HL-60 (cell line): ENCODE measurements around the gene GGA1.
"Not testable (repeated sequence)": the region's sequence is repeated elsewhere in the genome, so short reads cannot be mapped to it uniquely, and the experiment has no call there.

Experiments used
- DNase-seq, 2 experiments: peaks; one replicate each; pipeline ENCODE4 v3.0.0-alpha.2; 2010 to 2020; ENCODE audit warnings: low read depth in 1 of 2, low spot score in 1 of 2
- H3K27ac ChIP-seq: fragments of 250-450 bp; sonication (Bioruptor Pico); replicated peaks from 2 replicates; pipeline ENCODE4 v1.5.1; 2020; ENCODE audit warnings: mild to moderate bottlenecking, moderate library complexity
- H3K27me3 ChIP-seq: fragments of 250-450 bp; sonication (Bioruptor Pico); 2 replicates; pipeline ENCODE4 v1.5.1; 2021; ENCODE audit warnings: mild to moderate bottlenecking, moderate library complexity; ENCODE audit not compliant: insufficient read depth, poor library complexity, severe bottlenecking
- H3K4me3 ChIP-seq: replicated peaks from 2 replicates; pipeline ENCODE4 v1.5.1; 2011; ENCODE audit warnings: mild to moderate bottlenecking, control low read depth, low read length; ENCODE audit not compliant: insufficient read depth
- CTCF ChIP-seq: IDR thresholded peaks from one replicate; pipeline ENCODE4 v1.5.1; 2011; ENCODE audit warnings: low read length, control low read depth, inconsistent platforms; ENCODE audit not compliant: insufficient read depth
- GABPA ChIP-seq: IDR thresholded peaks from 2 replicates; pipeline ENCODE4 v1.6.1; 2012; ENCODE audit warnings: low read depth
- POLR2AphosphoS5 ChIP-seq: IDR thresholded peaks from 2 replicates; pipeline ENCODE4 v1.6.1; 2012; ENCODE audit warnings: low read depth
- REST ChIP-seq: IDR thresholded peaks from 2 replicates; pipeline ENCODE4 v1.6.1; 2012; ENCODE audit warnings: low read depth; ENCODE audit not compliant: insufficient replicate concordance
- SPI1 ChIP-seq: IDR thresholded peaks from 2 replicates; pipeline ENCODE4 v1.6.1; 2012; ENCODE audit warnings: low read depth, mild to moderate bottlenecking, borderline replicate concordance

The GGA1 gene

GRCh38 chr22:37588546-37589215, 20.0 kb upstream of the GGA1 start:
- H3K27ac ChIP-seq = no peak overlapping the region
- DNase-seq = no peak
- TF ChIP-seq CTCF (no peak), POLR2AphosphoS5 (no peak), SPI1 (no peak), REST (no peak), GABPA (no peak)

GRCh38 chr22:37589636-37590035, 19.0 kb upstream of the GGA1 start:
- Histone ChIP-seq H3K27ac (no peak overlapping the region), H3K27me3 (no peaks in the 10 kb centered on the region), H3K4me3 (no peak overlapping the region)
- TF ChIP-seq SPI1 = no peak
- TF ChIP-seq POLR2AphosphoS5 = no peak
- no peak for TF ChIP-seq REST
- TF ChIP-seq CTCF = no peak
- TF ChIP-seq GABPA = no peak
- no peak for DNase-seq

More at GRCh38 chr22:37588546-37589215, 20.0 kb upstream of the GGA1 start:
- Histone ChIP-seq H3K4me3 (no peak overlapping the region), H3K27me3 (no peaks in the 10 kb centered on the region)

GRCh38 chr22:37591081-37591480, 17.6 kb upstream of the GGA1 start:
- not testable (repeated sequence) for H3K27me3 ChIP-seq, H3K27ac ChIP-seq, H3K4me3 ChIP-seq, DNase-seq

GRCh38 chr22:37591823-37592404, 16.7 kb upstream of the GGA1 start:
- TF ChIP-seq CTCF (no peak), SPI1 (no peak), REST (no peak), GABPA (no peak), POLR2AphosphoS5 (no peak)

More at GRCh38 chr22:37591823-37592404, 16.7 kb upstream of the GGA1 start:
- H3K4me3 ChIP-seq = no peak overlapping the region
- peaks cover 3% of the 10 kb centered on the region for H3K27me3 ChIP-seq
- no peak overlapping the region for H3K27ac ChIP-seq
- DNase-seq = no peak
